ENCODE data around the gene TOMT. TPM values are rescaled to one million over a fixed set of nuclear protein-coding genes. Genes with fewer than 3 reads are reported as not detected.

TOMT gene
- total RNA-seq, 1 donor from 2014 or later: not detected

DNA sequence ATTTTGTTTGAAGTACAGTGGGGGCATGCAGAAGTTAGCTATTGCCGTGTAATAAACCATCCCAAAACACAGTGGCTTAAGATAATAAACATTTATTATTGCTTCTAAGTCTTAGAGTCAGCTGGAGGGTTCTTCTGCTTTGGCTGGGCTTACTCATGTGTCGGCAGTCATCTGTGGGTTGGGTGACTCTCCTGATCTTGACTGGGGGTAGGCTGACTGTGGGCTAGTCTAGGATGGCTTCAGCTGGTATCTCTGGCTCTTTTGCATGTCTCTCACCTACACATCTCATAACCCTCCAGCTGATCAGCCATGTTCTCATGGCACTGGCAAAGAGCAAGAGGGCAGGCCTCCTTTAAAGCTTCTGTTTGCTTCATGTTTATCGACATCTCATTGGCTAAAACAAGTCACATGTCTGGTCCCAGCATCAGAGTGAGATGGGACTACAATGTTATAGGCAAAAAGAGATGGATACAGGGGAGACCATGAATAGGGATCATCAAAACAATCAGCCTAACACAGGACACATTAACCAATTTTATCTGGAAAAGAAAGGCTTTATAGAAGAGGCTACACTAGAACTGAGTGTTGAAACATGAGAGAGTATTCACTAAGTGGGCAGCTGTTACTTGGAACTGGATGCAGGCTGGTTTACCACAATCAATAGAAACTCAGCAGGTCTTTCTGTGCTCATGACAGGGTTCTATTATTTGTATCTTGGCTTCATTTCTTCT, 19.9 kb upstream of the TOMT start:
- Mint-ChIP-seq H3K27ac (ENCODE audit: unreplicated experiment) (no peak overlapping the region), H3K9me3 (no peaks in the 10 kb centered on the region), H3K4me3 (no peak overlapping the region), H3K27me3 (ENCODE audit: low read depth) (no peaks in the 10 kb centered on the region), H3K36me3 (ENCODE audit: low read depth) (no peaks in the 10 kb centered on the region), H3K4me1 (peaks cover 18% of the 10 kb centered on the region)
- no peak for TF ChIP-seq CTCF (conservative IDR thresholded peaks at IDR 0.05)
- DNase-seq (ENCODE audit: low read depth, low spot score): no peak

- Mint-ChIP-seq H3K36me3 (ENCODE audit: low read depth) (no peaks in the 10 kb centered on the region), H3K27ac (ENCODE audit: unreplicated experiment) (no peak overlapping the region), H3K27me3 (ENCODE audit: low read depth) (no peaks in the 10 kb centered on the region), H3K9me3 (no peaks in the 10 kb centered on the region), H3K4me3 (no peak overlapping the region), H3K4me1 (peaks cover 6% of the 10 kb centered on the region)
- no peak for DNase-seq (ENCODE audit: low read depth, low spot score)
- no peak for TF ChIP-seq CTCF (conservative IDR thresholded peaks at IDR 0.05)
These were observed 17.5 kb upstream of the TOMT start for GRCh38 chr11:72088076-72088808.

GRCh38 chr11:72091292-72091691, 14.4 kb upstream of the TOMT start:
- no peaks in the 10 kb centered on the region for H3K36me3 Mint-ChIP-seq (ENCODE audit: low read depth)
- H3K27me3 Mint-ChIP-seq (ENCODE audit: low read depth): no peaks in the 10 kb centered on the region
- H3K4me3 Mint-ChIP-seq: peak overlapping the region; percentile 28
- H3K27ac Mint-ChIP-seq (ENCODE audit: unreplicated experiment): no peak overlapping the region
- H3K9me3 Mint-ChIP-seq: no peaks in the 10 kb centered on the region
- TF ChIP-seq CTCF (conservative IDR thresholded peaks at IDR 0.05): peak; percentile 80
- DNase-seq (ENCODE audit: low read depth, low spot score): peak; percentile 58
- H3K4me1 Mint-ChIP-seq: no peaks in the 10 kb centered on the region

- H3K4me1 Mint-ChIP-seq: peaks cover 29% of the 10 kb centered on the region
- no peak for DNase-seq (ENCODE audit: low read depth, low spot score)
- H3K27me3 Mint-ChIP-seq (ENCODE audit: low read depth): no peaks in the 10 kb centered on the region
- H3K27ac Mint-ChIP-seq (ENCODE audit: unreplicated experiment): no peak overlapping the region
- TF ChIP-seq CTCF (conservative IDR thresholded peaks at IDR 0.05): no peak
- peak overlapping the region; percentile 49 for H3K4me3 Mint-ChIP-seq
- H3K36me3 Mint-ChIP-seq (ENCODE audit: low read depth): peaks cover 9% of the 10 kb centered on the region
- H3K9me3 Mint-ChIP-seq: peaks cover 3% of the 10 kb centered on the region
These were observed 7.0 kb upstream of the TOMT start for GRCh38 chr11:72098741-72099140.

DNA sequence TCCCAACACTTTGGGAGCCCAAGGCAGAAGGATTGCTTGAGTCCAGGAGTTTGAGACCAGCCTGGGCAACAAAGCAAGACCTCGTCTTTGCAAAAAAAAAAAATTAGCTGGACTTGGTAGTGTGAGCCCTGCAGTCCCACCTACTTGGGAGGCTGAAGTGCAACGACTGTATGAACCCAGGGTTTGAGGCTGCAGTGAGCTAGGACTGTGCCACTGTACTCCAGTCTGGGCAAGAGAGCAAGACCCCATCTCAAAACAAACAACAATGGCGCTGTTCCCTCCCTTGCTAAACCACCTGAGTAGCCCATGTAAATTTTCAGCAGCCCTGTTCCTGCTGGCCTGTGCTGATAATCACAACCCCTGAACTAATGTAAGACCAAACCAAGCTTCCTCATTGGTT, 5.7 kb upstream of the TOMT start:
- H3K4me1 Mint-ChIP-seq: peaks cover 37% of the 10 kb centered on the region
- H3K27me3 Mint-ChIP-seq (ENCODE audit: low read depth): no peaks in the 10 kb centered on the region
- peak overlapping the region; percentile 43 for H3K27ac Mint-ChIP-seq (ENCODE audit: unreplicated experiment)
- H3K4me3 Mint-ChIP-seq: no peak overlapping the region
- peaks cover 3% of the 10 kb centered on the region for H3K9me3 Mint-ChIP-seq
- no peak for TF ChIP-seq CTCF (conservative IDR thresholded peaks at IDR 0.05)
- H3K36me3 Mint-ChIP-seq (ENCODE audit: low read depth): peaks cover 9% of the 10 kb centered on the region
- no peak for DNase-seq (ENCODE audit: low read depth, low spot score)
